Endodermal cell (in vitro differentiated cells): ENCODE measurements around the gene SULT1C4. TPM values are rescaled to one million over a fixed set of nuclear protein-coding genes. Genes with fewer than 3 reads are reported as not detected.

Source experiments
- DNase-seq: peaks from one replicate; pipeline ENCODE4 v3.0.0-alpha.2; 2017
- H3K27ac ChIP-seq: 2 replicates; pipeline ENCODE4 v1.5.1; 2013; ENCODE audit warnings: mild to moderate bottlenecking, low read depth, low read length, moderate library complexity
- H3K27me3 ChIP-seq: 2 replicates; pipeline ENCODE4 v1.6.1; 2013; ENCODE audit warnings: mild to moderate bottlenecking, low read length, moderate library complexity; ENCODE audit not compliant: insufficient read depth, control insufficient read depth, poor library complexity, severe bottlenecking
- H3K36me3 ChIP-seq: 2 replicates; pipeline ENCODE4 v1.7.0; 2013; ENCODE audit warnings: mild to moderate bottlenecking, low read length, moderate library complexity; ENCODE audit not compliant: control insufficient read depth, insufficient read depth
- H3K4me1 ChIP-seq: one replicate; pipeline ENCODE4 v1.7.0; 2013; ENCODE audit warnings: low read length; ENCODE audit not compliant: control insufficient read depth, insufficient read depth
- H3K4me3 ChIP-seq: 2 replicates; pipeline ENCODE4 v1.5.1; 2013; ENCODE audit warnings: mild to moderate bottlenecking, low read length, moderate library complexity
- H3K9ac ChIP-seq: 2 replicates; pipeline ENCODE4 v1.6.1; 2013; ENCODE audit warnings: mild to moderate bottlenecking, low read length, moderate library complexity; ENCODE audit not compliant: poor library complexity, severe bottlenecking; ENCODE audit errors: extremely low read depth
- H3K9me3 ChIP-seq: 2 replicates; pipeline ENCODE4 v1.6.1; 2013; ENCODE audit warnings: mild to moderate bottlenecking, low read length, moderate library complexity; ENCODE audit not compliant: control insufficient read depth
- H3K27ac Mint-ChIP-seq: 2 replicates; pipeline ENCODE4 v1.8.0; 2020; ENCODE audit warnings: mixed read lengths
- H3K27me3 Mint-ChIP-seq: 2 replicates; pipeline ENCODE4 v1.8.0; 2021; ENCODE audit warnings: mild to moderate bottlenecking, mixed read lengths; ENCODE audit not compliant: insufficient read depth
- H3K36me3 Mint-ChIP-seq: 2 replicates; pipeline ENCODE4 v1.8.0; 2020; ENCODE audit warnings: low read depth, mixed read lengths
- H3K4me1 Mint-ChIP-seq: 2 replicates; pipeline ENCODE4 v1.8.0; 2020; ENCODE audit warnings: mixed read lengths
- H3K4me3 Mint-ChIP-seq: 2 replicates; pipeline ENCODE4 v1.8.0; 2020; ENCODE audit warnings: mild to moderate bottlenecking, moderate library complexity, mixed read lengths
- H3K9me3 Mint-ChIP-seq: 2 replicates; pipeline ENCODE4 v1.8.0; 2020; ENCODE audit warnings: mild to moderate bottlenecking, mixed read lengths
- WGBS, 2 experiments: methylation state at CpG; one replicate each; pipeline versions ENCODE4 v1.1.5 to v1.1.7; 2013; ENCODE audit warnings: missing lambda C conversion rate in 2 of 2, mixed read lengths in 1 of 2; ENCODE audit not compliant: insufficient coverage in 1 of 2, insufficient read length in 1 of 2; 5-methylcytosine and 5-hydroxymethylcytosine counted together
- total RNA-seq, 2 donors: library from RNA; stranded (reverse); fragmentation: NEBNext Ultra II Directional in 1 of 2; extraction: Animal tissue kit (Norgen Biotek cat#: 25700) in 1 of 2; gene quantifications; 2 replicates in 1 of 2; 3 replicates in 1 of 2; pipeline ENCODE4 v1.2.1, GENCODE V29; 2021
- TF ChIP-seq, protein P1 (sequence below): fragments of 200-600 bp; sonication (generic); conservative IDR thresholded peaks from 2 replicates; pipeline ENCODE4 v1.5.0; 2021; ENCODE audit warnings: antibody characterized with exemption, mild to moderate bottlenecking

The SULT1C4 gene
- total RNA-seq, 2 donors from 2014 or later = 2.4 to 2.7 TPM

DNA sequence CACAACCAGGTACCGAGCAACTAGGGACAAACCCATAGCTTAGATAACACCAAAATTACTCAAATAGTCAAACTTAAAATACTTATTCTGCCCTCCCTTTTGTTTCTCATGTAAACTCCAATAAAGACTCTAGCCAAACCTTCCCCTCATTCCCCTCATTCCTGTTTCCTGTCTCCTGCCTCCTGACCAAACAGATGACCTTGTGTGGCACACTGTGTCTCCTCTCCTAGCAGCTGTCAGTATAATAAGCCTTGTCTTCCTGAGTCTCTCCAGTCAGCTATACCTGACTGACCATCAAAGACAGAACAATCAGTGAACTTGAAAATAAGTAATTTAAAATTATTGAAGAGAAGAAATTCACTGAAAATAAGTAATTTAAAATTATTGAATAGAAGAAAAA, 14.3 kb downstream of the SULT1C4 start:
- H3K9me3 Mint-ChIP-seq = peaks cover 15% of the 10 kb centered on the region
- H3K27ac Mint-ChIP-seq = no peak overlapping the region
- H3K27ac ChIP-seq = no peak overlapping the region
- no peaks in the 10 kb centered on the region for H3K36me3 ChIP-seq
- no peaks in the 10 kb centered on the region for H3K27me3 ChIP-seq
- no peak for DNase-seq
- H3K4me1 ChIP-seq = no peaks in the 10 kb centered on the region
- WGBS, 2 experiments = 91 to 92% methylated on average over 1 of the region's 1 CpG
- H3K4me1 Mint-ChIP-seq = peaks cover 2% of the 10 kb centered on the region
- H3K9me3 ChIP-seq = peaks cover 10% of the 10 kb centered on the region
- H3K27me3 Mint-ChIP-seq = no peaks in the 10 kb centered on the region
- H3K4me3 Mint-ChIP-seq = no peak overlapping the region
- no peak overlapping the region for H3K9ac ChIP-seq
- H3K36me3 Mint-ChIP-seq = peaks cover 1% of the 10 kb centered on the region
- TF ChIP-seq, protein P1, sequence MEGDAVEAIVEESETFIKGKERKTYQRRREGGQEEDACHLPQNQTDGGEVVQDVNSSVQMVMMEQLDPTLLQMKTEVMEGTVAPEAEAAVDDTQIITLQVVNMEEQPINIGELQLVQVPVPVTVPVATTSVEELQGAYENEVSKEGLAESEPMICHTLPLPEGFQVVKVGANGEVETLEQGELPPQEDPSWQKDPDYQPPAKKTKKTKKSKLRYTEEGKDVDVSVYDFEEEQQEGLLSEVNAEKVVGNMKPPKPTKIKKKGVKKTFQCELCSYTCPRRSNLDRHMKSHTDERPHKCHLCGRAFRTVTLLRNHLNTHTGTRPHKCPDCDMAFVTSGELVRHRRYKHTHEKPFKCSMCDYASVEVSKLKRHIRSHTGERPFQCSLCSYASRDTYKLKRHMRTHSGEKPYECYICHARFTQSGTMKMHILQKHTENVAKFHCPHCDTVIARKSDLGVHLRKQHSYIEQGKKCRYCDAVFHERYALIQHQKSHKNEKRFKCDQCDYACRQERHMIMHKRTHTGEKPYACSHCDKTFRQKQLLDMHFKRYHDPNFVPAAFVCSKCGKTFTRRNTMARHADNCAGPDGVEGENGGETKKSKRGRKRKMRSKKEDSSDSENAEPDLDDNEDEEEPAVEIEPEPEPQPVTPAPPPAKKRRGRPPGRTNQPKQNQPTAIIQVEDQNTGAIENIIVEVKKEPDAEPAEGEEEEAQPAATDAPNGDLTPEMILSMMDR = no peak
- H3K4me3 ChIP-seq = no peak overlapping the region

DNA sequence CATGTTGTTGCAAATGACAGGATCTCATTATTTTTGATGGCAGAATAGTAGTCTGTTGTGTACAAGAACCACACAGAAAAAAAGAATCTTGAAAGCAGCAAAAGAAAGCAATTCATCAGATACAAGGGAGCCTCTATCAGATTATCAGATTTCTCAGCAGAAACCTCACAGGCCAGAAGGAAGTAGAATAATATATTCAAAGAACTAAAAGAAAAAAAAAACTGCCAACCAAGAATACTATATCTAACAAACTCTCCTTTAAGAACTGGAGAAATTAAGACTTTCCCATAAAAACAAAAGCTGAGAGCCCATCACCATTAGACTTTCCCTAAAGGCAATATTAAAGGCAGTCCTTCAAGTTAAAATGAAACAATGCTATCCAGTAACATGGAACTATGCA, 15.4 kb downstream of the SULT1C4 start:
- H3K9me3 ChIP-seq = peaks cover 10% of the 10 kb centered on the region
- DNase-seq = no peak
- no peak overlapping the region for H3K4me3 ChIP-seq
- Mint-ChIP-seq H3K4me1 (peaks cover 2% of the 10 kb centered on the region), H3K9me3 (peaks cover 23% of the 10 kb centered on the region), H3K27me3 (no peaks in the 10 kb centered on the region), H3K36me3 (peaks cover 3% of the 10 kb centered on the region), H3K27ac (no peak overlapping the region), H3K4me3 (no peak overlapping the region)
- TF ChIP-seq, protein P1 = no peak
- no peak overlapping the region for H3K27ac ChIP-seq
- H3K36me3 ChIP-seq = no peaks in the 10 kb centered on the region
- H3K27me3 ChIP-seq = no peaks in the 10 kb centered on the region
- no peaks in the 10 kb centered on the region for H3K4me1 ChIP-seq
- no peak overlapping the region for H3K9ac ChIP-seq

DNA sequence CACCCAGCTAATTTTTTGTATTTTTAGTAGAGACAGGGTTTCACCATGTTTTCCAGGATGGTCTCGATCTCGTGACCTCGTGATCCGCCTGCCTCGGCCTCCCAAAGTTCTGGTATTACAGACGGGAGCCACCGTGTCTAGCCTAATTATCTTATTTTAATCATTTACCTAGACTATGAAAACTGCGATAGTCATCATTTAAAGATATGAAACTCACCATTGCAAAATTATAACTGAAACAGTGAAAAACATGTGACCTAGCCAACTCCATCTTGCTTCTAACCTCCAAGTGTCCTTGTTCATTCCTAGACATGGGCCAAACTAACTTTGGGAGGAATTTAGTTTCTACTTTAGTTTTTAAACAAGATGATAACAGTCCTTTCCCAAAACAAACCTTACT, 17.4 kb downstream of the SULT1C4 start:
- no peak overlapping the region for H3K27ac Mint-ChIP-seq
- no peak overlapping the region for H3K4me3 Mint-ChIP-seq
- peaks cover 9% of the 10 kb centered on the region for H3K36me3 Mint-ChIP-seq
- WGBS, 2 experiments = 97 to 98% methylated on average over 8 of the region's 8 CpGs
- peaks cover 21% of the 10 kb centered on the region for H3K9me3 ChIP-seq
- no peak overlapping the region for H3K27ac ChIP-seq
- peaks cover 42% of the 10 kb centered on the region for H3K9me3 Mint-ChIP-seq
- H3K9ac ChIP-seq = no peak overlapping the region
- H3K27me3 Mint-ChIP-seq = no peaks in the 10 kb centered on the region
- H3K4me3 ChIP-seq = no peak overlapping the region
- no peak for DNase-seq
- H3K4me1 Mint-ChIP-seq = peaks cover 2% of the 10 kb centered on the region
- H3K36me3 ChIP-seq = no peaks in the 10 kb centered on the region
- no peaks in the 10 kb centered on the region for H3K27me3 ChIP-seq
- TF ChIP-seq, protein P1 = no peak
- H3K4me1 ChIP-seq = no peaks in the 10 kb centered on the region
